Esophagus muscularis mucosa (tissue), 4 donors: ENCODE data around the gene AGMAT. TPM values are rescaled to one million over a fixed set of nuclear protein-coding genes. Genes with fewer than 3 reads are reported as not detected.
A peak's percentile ranks its signal among the peaks of the same experiment; 100 is the strongest.
"Not testable (repeated sequence)": the region's sequence is repeated elsewhere in the genome, so short reads cannot be mapped to it uniquely, and the experiment has no call there.

Source experiments
- DNase-seq: peaks from one replicate; pipeline ENCODE4 v3.0.0-alpha.2; 2017; ENCODE audit errors: extremely low spot score
- H3K27ac ChIP-seq, 4 donors: fragments of 200-600 bp; sonication (generic); replicated peaks in 1 of 4; 1 replicate in 3 of 4; 2 replicates in 1 of 4; pipeline ENCODE4 v1.5.1; 2016 to 2019; ENCODE audit warnings: mild to moderate bottlenecking in 1 of 4
- H3K27me3 ChIP-seq, 4 donors: fragments of 200-600 bp; sonication (generic); one replicate each; pipeline versions ENCODE4 v1.5.1 to v1.6.0; 2016 to 2019
- H3K36me3 ChIP-seq, 4 donors: fragments of 200-600 bp; sonication (generic); one replicate each; pipeline ENCODE4 v1.5.1; 2016 to 2019
- H3K4me1 ChIP-seq, 4 donors: fragments of 200-600 bp; sonication (generic); one replicate each; pipeline ENCODE4 v1.5.1; 2016 to 2019
- H3K4me3 ChIP-seq, 4 donors: fragments of 200-600 bp; sonication (generic); 1 replicate in 2 of 4; 2 replicates in 2 of 4; pipeline ENCODE4 v1.5.1; 2016 to 2019; ENCODE audit warnings: mild to moderate bottlenecking in 4 of 4, moderate library complexity in 1 of 4
- H3K9me3 ChIP-seq, 4 donors: fragments of 200-600 bp; sonication (generic); 1 replicate in 3 of 4; 2 replicates in 1 of 4; pipeline ENCODE4 v1.5.1; 2016 to 2019
- EP300 ChIP-seq: sonication (generic); formaldehyde crosslinking; IDR thresholded peaks from one replicate; pipeline ENCODE4 v1.6.1; 2017; ENCODE audit warnings: antibody characterized with exemption
- POLR2A ChIP-seq: fragments of 450-650 bp; IDR thresholded peaks from one replicate; pipeline ENCODE4 v1.6.1; 2017; ENCODE audit warnings: antibody characterized with exemption, moderate library complexity, mild to moderate bottlenecking, low read depth
- POLR2AphosphoS5 ChIP-seq, 2 donors: sonication (generic); formaldehyde crosslinking; IDR thresholded peaks; one replicate each; pipeline ENCODE4 v1.6.1; 2017; ENCODE audit warnings: antibody characterized with exemption in 2 of 2
- WGBS: methylation state at CpG from one replicate; pipeline ENCODE4 v1.1.5; 2018; 5-methylcytosine and 5-hydroxymethylcytosine counted together
- intact Hi-C: fragments of 100-400 bp; cut with DNase I; formaldehyde crosslinking; loops from one replicate; pipeline ENCODE4 v1.15.1; 2023
- total RNA-seq, 4 donors: library from RNA; depleted of rRNA; stranded (reverse); fragments of >200 nt; gene quantifications; one replicate each; pipeline versions ENCODE4 v1.1.0 to v1.2.1, GENCODE V29; 2016
- TF ChIP-seq, protein P1 (sequence below), 3 experiments: fragments of 200-600 bp in 2 of 3; fragments of 450-650 bp in 1 of 3; sonication (generic) in 2 of 3; IDR thresholded peaks; one replicate each; pipeline ENCODE4 v1.5.1; 2017 to 2019; ENCODE audit warnings: antibody characterized with exemption in 3 of 3, mild to moderate bottlenecking in 2 of 3, moderate library complexity in 1 of 3

The AGMAT gene
- total RNA-seq, 4 donors from 2014 or later, result not detected

DNA sequence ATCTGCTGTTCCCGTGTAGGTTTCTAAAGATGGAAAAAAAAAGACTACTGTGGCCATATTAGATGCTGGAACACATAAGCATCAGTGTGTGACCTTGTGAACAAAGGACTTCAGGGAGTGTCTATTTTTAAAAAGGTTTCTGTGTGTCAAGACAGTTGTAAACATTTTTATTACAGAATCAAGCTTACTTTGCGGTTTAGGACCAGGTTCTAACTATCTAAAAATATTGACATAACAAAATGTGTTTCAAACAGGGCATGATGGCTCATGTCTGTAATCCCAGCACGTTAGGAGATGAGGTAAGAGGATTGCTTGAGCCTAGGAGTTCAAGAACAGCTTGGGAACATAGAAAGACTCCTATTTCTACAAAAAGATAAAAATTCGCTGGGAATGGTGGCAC lies 25.3 kb upstream of the AGMAT start:
- TF ChIP-seq, protein P1, sequence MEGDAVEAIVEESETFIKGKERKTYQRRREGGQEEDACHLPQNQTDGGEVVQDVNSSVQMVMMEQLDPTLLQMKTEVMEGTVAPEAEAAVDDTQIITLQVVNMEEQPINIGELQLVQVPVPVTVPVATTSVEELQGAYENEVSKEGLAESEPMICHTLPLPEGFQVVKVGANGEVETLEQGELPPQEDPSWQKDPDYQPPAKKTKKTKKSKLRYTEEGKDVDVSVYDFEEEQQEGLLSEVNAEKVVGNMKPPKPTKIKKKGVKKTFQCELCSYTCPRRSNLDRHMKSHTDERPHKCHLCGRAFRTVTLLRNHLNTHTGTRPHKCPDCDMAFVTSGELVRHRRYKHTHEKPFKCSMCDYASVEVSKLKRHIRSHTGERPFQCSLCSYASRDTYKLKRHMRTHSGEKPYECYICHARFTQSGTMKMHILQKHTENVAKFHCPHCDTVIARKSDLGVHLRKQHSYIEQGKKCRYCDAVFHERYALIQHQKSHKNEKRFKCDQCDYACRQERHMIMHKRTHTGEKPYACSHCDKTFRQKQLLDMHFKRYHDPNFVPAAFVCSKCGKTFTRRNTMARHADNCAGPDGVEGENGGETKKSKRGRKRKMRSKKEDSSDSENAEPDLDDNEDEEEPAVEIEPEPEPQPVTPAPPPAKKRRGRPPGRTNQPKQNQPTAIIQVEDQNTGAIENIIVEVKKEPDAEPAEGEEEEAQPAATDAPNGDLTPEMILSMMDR (IDR thresholded peaks at IDR 0.05), result no peak
- no peak for TF ChIP-seq EP300
- no peak for TF ChIP-seq POLR2A
- TF ChIP-seq POLR2AphosphoS5 (IDR thresholded peaks at IDR 0.05), result no peak
- 63% methylated on average over 4 of the region's 4 CpGs for WGBS
- intact Hi-C loops, result no loop called here
- Histone ChIP-seq H3K36me3 (no peaks in the 10 kb centered on the region), H3K4me1 (no peaks in the 10 kb centered on the region), H3K9me3 (no peaks in the 10 kb centered on the region), H3K27ac (no peak overlapping the region), H3K4me3 (no peak overlapping the region), H3K27me3 (no peaks in the 10 kb centered on the region)
- no peak for DNase-seq

DNA sequence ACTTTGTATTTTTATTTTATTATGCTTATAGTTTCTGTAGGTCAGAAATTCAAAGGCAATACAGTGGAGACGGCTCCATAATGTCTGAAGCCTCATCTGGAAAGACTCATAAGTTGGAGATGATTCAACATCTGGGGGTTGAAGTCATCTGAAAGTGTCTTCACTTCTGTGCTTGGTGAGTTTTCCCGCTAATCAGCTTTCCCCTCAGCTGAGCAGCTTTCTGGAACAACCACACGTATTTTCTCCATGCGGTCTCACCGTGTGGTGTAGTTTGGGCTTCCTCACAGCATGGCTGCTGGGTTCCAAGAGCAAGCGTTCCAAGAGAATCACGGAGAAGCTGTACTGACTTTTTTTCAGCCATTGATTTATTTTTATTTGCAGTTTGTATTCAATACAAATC lies 24.8 kb upstream of the AGMAT start:
- WGBS, result 86% methylated on average over 7 of the region's 7 CpGs
- Histone ChIP-seq H3K27me3 (no peaks in the 10 kb centered on the region), H3K27ac (no peak overlapping the region), H3K36me3 (no peaks in the 10 kb centered on the region), H3K9me3 (no peaks in the 10 kb centered on the region), H3K4me3 (no peak overlapping the region), H3K4me1 (no peaks in the 10 kb centered on the region)
- no peak for DNase-seq
- intact Hi-C loops, result no loop called here
- TF ChIP-seq, protein P1 (IDR thresholded peaks at IDR 0.05), result no peak
- TF ChIP-seq POLR2A (no peak), EP300 (no peak), POLR2AphosphoS5 (IDR thresholded peaks at IDR 0.05) (no peak)

DNA sequence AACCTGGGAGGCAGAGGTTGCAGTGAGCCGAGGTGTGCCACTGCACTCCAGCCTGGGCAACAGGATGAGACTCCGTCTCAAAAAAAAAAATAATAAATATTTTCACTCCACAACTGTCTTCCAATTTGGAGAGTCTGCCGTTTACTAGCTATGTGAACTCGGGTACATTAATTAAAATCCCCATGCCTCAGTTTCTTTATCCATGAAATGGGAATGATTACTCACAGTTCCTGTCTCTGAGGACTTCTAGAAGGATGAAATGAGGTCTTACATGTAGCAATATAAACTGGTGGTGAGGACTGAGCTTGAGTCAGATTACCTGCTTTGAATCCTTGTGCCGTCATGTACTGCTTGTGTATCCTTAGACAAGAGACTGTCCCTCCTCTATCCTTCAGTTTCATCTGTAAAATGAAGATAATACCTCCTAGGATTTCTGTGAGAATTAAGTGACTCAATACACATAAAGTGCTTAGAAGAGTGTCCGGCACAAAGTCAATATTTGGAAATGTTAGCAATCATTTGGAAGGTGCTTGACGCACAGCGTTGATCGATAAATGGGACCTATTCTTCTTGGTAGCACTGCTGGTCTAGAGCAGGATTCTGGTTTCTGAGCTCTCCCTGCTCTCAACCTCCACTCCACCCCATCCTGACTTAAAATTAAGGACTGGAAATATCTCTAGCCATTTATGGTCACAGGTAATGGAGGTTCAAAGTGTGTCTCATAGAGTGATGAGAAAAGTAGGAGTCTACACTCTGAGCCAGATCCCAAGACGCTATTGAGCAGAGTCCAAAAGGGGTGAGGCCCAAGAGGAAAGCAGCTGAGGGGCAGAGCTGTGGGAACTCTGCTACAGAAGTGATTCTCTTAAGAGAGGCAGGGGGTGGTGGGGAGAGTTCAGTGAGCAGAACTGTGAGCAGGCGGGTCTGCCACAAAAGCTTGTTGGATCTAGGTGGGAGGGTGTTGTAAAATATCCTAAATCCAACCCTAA lies 20.8 kb upstream of the AGMAT start:
- DNase-seq, result no peak
- 82% methylated on average over 11 of the region's 11 CpGs for WGBS
- Histone ChIP-seq H3K27me3 (no peaks in the 10 kb centered on the region), H3K4me3 (no peak overlapping the region), H3K4me1 (peaks cover 5 to 23% (median 19%) of the 10 kb centered on the region in 4 donors), H3K27ac (no peak overlapping the region), H3K9me3 (no peaks in the 10 kb centered on the region), H3K36me3 (no peaks in the 10 kb centered on the region)
- TF ChIP-seq, protein P1 (IDR thresholded peaks at IDR 0.05), result no peak
- TF ChIP-seq POLR2AphosphoS5 (IDR thresholded peaks at IDR 0.05) (no peak), EP300 (no peak), POLR2A (no peak)
- intact Hi-C loops, result no loop called here

DNA sequence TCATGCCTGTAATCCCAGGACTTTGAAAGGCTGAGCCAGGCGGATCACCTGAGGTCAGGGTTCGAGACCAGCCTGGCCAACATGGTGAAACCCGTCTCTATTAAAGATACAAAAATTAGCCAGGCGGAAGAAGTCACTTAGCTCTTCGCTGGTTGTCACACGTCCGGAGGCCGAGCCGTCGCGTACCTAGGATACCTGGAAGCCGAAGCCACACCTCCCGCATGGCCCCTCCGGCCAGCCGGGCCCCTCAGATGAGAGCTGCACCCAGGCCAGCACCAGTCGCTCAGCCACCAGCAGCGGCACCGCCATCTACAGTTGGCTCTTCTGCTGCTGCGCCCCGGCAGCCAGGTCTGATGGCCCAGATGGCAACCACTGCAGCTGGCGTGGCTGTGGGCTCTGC lies 19.5 kb upstream of the AGMAT start:
- not testable (repeated sequence) for H3K27ac ChIP-seq, H3K9me3 ChIP-seq, H3K27me3 ChIP-seq, DNase-seq, H3K36me3 ChIP-seq, H3K4me3 ChIP-seq
- peaks cover 5 to 23% (median 19%) of the 10 kb centered on the region in 4 donors for H3K4me1 ChIP-seq
- intact Hi-C loops, result loop anchor here (5.0 kb wide), 1 partner anchor 138 kb away; the partner anchor contains the start of gene TMEM82
- WGBS, result 95% methylated on average over 18 of the region's 21 CpGs

DNA sequence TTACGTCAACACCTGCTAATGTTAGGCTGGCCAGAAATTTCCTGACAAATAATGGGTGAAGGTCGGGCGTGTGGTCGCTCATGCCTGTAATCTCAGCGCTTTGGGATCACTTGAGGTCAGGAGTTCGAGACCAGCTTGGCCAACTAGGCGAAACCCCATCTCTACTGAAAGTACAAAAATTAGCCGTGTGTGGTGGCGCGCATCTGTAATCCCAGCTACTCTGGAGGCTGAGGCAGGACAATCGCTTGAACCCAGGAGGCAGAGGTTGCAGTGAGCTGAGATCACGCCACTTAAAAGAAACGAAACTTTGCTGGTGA lies 19.1 kb upstream of the AGMAT start:
- H3K4me3 ChIP-seq, result peak overlapping the region; percentile 68 to 85 (median 78)
- 74% methylated on average over 13 of the region's 13 CpGs for WGBS
- H3K27me3 ChIP-seq, DNase-seq, H3K9me3 ChIP-seq, H3K36me3 ChIP-seq: not testable (repeated sequence)
- intact Hi-C loops, result loop anchor here (5.0 kb wide), 1 partner anchor 138 kb away; the partner anchor contains the start of gene TMEM82
- peaks cover 5 to 23% (median 19%) of the 10 kb centered on the region in 4 donors for H3K4me1 ChIP-seq
- peak overlapping the region; percentile 80 to 87 (median 85) for H3K27ac ChIP-seq
